Muscle of leg (tissue), 11 donors: ENCODE data around the gene NSD2. TPM values are rescaled to one million over a fixed set of nuclear protein-coding genes. Genes with fewer than 3 reads are reported as not detected.
A peak's percentile ranks its signal among the peaks of the same experiment; 100 is the strongest.
"Not testable (repeated sequence)": the region's sequence is repeated elsewhere in the genome, so short reads cannot be mapped to it uniquely, and the experiment has no call there.

ENCODE experiments used
- DNase-seq: peaks from one replicate; pipeline ENCODE4 v3.0.0; 2013
- H3K27ac ChIP-seq: one replicate; pipeline ENCODE4 v1.5.1; 2013; ENCODE audit warnings: mild to moderate bottlenecking, low read length, control low read depth
- H3K27me3 ChIP-seq: one replicate; pipeline ENCODE4 v1.6.1; 2013; ENCODE audit warnings: low read length; ENCODE audit not compliant: control insufficient read depth, insufficient read depth
- H3K36me3 ChIP-seq: one replicate; pipeline ENCODE4 v1.6.1; 2013; ENCODE audit warnings: low read length; ENCODE audit not compliant: control insufficient read depth, insufficient read depth
- H3K4me1 ChIP-seq: one replicate; pipeline ENCODE4 v1.6.1; 2013; ENCODE audit warnings: low read length; ENCODE audit not compliant: control insufficient read depth, insufficient read depth
- H3K4me3 ChIP-seq: one replicate; pipeline ENCODE4 v1.5.1; 2013; ENCODE audit warnings: low read length, control low read depth
- H3K9me3 ChIP-seq: replicated peaks from 2 replicates; pipeline ENCODE4 v1.6.1; 2013; ENCODE audit warnings: low read depth, low read length; ENCODE audit not compliant: control insufficient read depth
- WGBS: methylation state at CpG from one replicate; pipeline ENCODE4 v1.1.5; 2013; ENCODE audit warnings: missing lambda C conversion rate; ENCODE audit not compliant: insufficient coverage; 5-methylcytosine and 5-hydroxymethylcytosine counted together
- polyA plus RNA-seq, 8 donors: library from polyadenylated mRNA; unstranded; fragments of 120-200 nt; gene quantifications; one replicate each; pipeline versions ENCODE4 v1.2.1 to v1.2.3, GENCODE V29; 2013; ENCODE audit warnings: inconsistent platforms in 1 of 8, low replicate concordance in 1 of 8; ENCODE audit not compliant: insufficient read length in 8 of 8, insufficient read depth in 1 of 8
- total RNA-seq: library from RNA; stranded (reverse); fragments of 120-200 nt; gene quantifications from one replicate; pipeline ENCODE4 v1.2.4, GENCODE V29; 2013

Gene NSD2
- total and polyA plus RNA-seq, 9 donors: 35.7 to 56.5 (median 43.0) TPM

DNA sequence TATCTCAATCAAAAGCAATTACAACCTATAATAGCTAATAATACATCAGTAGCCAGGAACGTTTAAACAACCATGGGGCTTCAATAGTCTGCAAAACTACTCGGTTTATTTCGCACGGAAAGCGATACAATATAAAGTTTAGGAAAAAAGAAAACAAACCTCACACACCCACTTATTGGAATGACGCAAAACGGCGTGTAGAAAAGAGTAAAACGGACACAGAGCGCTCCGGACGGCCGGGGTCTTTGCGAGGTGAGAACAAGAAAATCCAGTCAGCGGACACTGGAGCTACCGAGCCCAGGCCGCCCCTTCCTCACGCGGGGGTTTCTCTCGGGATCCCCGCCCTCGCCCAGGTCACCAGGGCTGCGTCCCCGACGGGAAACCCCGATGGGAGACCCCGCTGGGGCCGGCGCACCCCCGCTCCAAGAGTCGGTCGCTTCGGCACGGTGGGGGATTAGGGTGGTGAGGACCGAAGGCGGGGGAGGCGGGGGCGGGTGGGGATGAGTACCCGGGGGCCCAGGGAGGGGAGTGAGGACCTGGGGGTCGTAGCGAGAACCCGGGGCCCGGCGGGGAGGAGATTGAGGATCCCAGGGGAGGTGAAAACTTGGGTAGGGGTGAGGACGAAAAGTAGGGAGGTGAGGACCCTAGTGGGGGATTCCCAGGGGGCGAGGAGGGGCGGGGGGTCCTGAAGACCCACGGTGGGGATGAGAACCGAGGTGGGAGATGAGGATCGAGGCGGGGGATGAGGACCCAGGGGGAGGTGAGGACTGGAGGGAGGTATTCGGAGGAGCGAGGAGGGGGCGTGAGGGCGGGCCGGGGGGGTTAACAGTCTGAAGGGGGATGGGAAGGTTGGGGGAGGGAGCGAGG, 136.8 kb downstream of the NSD2 start:
- Histone ChIP-seq H3K4me3 (peak overlapping the region; percentile 95), H3K36me3 (peaks cover 13% of the 10 kb centered on the region), H3K27ac (no peak overlapping the region), H3K9me3 (no peaks in the 10 kb centered on the region), H3K4me1 (peaks cover 10% of the 10 kb centered on the region), H3K27me3 (peaks cover 4% of the 10 kb centered on the region)
- under 1% methylated on average over 35 of the region's 57 CpGs for WGBS
- DNase-seq: peak; percentile 44

DNA sequence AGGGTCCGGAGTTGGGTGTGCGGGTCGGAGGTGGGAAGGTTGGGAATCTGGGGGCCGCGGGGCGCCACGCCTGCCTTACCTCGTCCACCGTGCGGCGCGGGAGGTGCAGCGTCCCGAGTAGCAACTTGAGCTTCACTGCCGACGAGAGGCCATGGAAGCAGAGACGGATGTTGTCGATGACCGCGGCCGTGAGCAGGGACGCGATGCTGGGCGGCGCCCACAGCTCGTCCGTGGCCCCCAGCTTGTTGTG, 137.4 kb downstream of the NSD2 start:
- 0% methylated on average over 27 of the region's 27 CpGs for WGBS
- Histone ChIP-seq H3K27ac (peak overlapping the region; percentile 18), H3K36me3 (peaks cover 13% of the 10 kb centered on the region)

DNA sequence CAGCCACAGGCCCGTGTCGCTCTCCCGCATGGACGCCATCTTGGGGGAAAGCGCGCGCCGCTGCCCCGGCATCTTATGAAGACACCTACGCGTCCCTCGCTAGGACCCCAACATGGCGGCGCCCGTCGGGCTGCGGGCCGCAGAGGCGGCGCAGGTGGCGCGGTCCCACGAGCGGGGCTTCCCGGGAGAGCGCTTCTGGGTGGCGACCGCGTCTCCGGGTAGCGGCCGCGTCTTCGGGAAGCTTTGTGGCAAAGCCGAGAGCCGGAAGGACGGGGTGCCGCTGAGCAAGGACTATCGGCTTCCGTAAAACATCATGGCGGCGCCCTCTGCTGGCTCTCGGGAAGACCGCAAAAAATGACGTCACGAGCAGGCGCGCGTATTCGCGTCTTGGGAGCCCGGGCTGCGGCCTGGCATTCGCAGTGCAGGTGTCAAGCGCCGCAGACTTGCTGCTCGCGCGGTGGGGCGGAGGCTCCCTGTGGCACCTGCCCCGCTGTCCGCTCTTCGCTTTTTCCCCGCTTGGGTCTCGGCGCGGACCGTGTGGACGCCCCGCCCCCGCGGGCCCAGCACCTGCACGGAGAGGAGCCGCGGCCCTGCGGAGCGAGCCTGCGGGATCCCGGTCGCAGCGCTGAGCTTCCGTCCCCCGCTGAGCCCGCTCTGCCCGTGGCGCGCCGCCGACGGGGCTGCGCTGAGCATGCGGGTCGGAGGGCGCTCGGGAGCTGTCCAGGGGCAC, 137.9 kb downstream of the NSD2 start, which contains the start of gene NELFA:
TSS of gene NELFA (minus strand) at position 54 of the 730 bp plus-strand sequence. CDS start at position 39, 15 bp downstream.
- H3K4me3 ChIP-seq: peak within 1 kb of the TSS; percentile 95
- H3K27me3 ChIP-seq: peaks cover 7% of the 10 kb centered on the region
- DNase-seq: peak; percentile 98
- peaks cover 13% of the 10 kb centered on the region for H3K36me3 ChIP-seq
- under 1% methylated on average over 95 of the region's 95 CpGs for WGBS
- peak within 1 kb of the TSS; percentile 94 for H3K27ac ChIP-seq
- peaks cover 10% of the 10 kb centered on the region for H3K4me1 ChIP-seq
- no peaks in the 10 kb centered on the region for H3K9me3 ChIP-seq

More for the DNA sequence above, 137.4 kb downstream of the NSD2 start:
- peaks cover 10% of the 10 kb centered on the region for H3K4me1 ChIP-seq
- H3K9me3 ChIP-seq: no peaks in the 10 kb centered on the region
- H3K27me3 ChIP-seq: peaks cover 4% of the 10 kb centered on the region
- DNase-seq: no peak
- peak overlapping the region; percentile 95 for H3K4me3 ChIP-seq

DNA sequence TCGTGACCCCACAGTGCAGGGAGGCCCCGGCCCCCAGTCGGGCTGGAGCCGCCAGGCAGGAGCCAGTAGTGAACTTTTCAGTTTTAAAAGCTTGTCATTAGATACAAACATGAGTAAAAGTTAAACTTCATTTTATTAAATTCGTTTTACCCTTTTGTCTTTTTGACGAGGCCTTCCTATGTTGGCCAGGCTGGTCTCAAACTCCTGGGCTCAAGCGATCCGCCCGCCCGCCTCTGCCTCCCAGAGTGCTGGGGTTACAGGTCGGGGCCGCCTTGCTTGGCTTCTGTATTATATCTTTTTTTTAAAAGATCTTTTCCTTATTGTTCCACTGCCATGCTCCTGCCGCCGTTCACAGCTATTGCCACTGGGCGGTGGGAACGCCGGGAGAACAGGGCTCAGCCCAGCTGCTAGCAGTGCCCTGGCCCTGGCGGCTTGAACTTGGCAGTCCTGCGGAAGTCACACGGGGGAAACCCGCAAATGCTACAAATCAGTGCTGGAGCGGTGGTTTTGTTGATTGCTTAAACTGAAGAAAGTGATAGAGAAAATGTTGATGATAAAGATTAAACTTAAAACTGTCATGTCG, 138.5 kb downstream of the NSD2 start:
- peaks cover 7% of the 10 kb centered on the region for H3K27me3 ChIP-seq
- peaks cover 10% of the 10 kb centered on the region for H3K4me1 ChIP-seq
- H3K27ac ChIP-seq: peak overlapping the region; percentile 94
- no peaks in the 10 kb centered on the region for H3K9me3 ChIP-seq
- peak overlapping the region; percentile 95 for H3K4me3 ChIP-seq
- WGBS: 1% methylated on average over 10 of the region's 23 CpGs
- peak; percentile 50 for DNase-seq
- H3K36me3 ChIP-seq: peaks cover 13% of the 10 kb centered on the region

DNA sequence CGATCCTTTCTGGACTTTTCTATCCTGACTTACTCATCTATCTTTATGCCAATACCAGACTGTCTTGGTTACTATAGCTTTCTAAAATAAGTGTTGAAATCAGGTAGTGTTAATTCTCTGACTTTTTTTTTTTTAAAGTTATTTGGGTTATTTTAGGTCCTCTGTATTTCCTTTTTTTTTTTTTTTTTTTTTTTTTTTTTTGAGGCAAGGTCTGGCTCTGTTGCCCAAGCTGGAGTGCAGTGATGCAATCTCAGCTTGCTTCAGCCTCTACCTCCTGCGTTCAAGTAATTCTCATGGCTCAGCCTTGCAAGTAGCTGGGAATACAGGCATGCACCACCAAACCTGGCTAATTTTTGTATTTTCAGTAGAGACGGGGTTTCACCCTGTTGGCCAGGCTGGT, 140.4 kb downstream of the NSD2 start:
- peaks cover 2% of the 10 kb centered on the region for H3K36me3 ChIP-seq
- H3K27me3 ChIP-seq: peaks cover 7% of the 10 kb centered on the region
- H3K9me3 ChIP-seq: no peaks in the 10 kb centered on the region
- no peak for DNase-seq
- no peak overlapping the region for H3K27ac ChIP-seq
- peaks cover 10% of the 10 kb centered on the region for H3K4me1 ChIP-seq
- 85% methylated on average over 2 of the region's 3 CpGs for WGBS
- no peak overlapping the region for H3K4me3 ChIP-seq

DNA sequence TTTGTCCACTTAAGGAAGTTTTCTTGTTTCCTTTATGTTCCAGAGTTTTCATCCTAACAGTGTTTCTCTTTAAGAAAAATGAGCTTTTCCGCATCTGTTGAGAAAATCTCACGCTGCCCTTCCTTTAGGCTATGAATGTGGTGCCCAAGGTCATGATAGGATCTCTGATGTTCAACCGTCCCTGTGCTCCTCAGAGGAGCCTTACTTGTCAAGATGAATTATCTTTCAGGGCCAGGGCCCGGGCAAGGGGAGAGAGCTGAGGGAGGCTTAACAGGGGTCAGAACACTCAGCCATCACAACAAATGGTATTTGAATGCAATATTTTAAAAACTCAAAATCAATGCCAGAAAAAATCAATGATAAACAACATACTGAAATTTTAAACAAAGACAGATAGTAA, 143.8 kb downstream of the NSD2 start:
- WGBS: 48% methylated on average over 2 of the region's 4 CpGs
- Histone ChIP-seq H3K4me1 (no peaks in the 10 kb centered on the region), H3K4me3 (no peak overlapping the region), H3K9me3 (no peaks in the 10 kb centered on the region), H3K27ac (no peak overlapping the region), H3K27me3 (peaks cover 22% of the 10 kb centered on the region), H3K36me3 (no peaks in the 10 kb centered on the region)
- DNase-seq: no peak

DNA sequence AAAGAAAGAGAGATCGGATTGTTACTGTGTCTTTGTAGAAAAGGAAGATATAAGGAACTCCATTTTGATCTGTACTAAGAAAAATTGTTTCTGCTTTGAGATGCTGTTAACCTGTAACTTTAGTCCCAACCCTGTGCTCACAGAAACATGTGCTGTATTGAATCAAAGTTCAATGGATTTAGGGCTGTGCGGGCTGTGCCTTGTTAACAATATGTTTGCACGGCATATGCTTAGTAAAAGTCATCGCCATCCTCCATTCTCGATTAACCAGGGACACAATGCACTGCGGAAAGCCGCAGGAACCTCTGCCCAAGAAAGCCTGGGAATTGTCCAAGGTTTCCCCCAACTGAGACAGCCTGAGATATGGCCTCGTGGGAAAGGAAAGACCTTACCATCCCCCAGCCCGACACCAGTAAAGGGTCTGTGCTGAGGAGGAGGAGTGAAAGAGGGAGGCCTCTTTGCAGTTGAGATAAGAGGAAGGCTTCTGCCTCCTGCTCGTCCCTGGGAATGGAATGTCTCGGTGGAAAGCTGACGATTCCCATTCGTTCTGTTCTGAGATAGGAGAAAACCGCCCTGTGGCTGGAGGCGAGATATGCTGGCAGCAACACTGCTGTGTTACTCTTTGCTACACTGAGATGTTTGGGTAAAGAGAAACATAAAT, 150.3 kb downstream of the NSD2 start:
- H3K27me3 ChIP-seq: peaks cover 41% of the 10 kb centered on the region
- H3K9me3 ChIP-seq, H3K36me3 ChIP-seq, DNase-seq, H3K4me1 ChIP-seq, H3K27ac ChIP-seq, H3K4me3 ChIP-seq: not testable (repeated sequence)
- WGBS: 79% methylated on average over 5 of the region's 15 CpGs

DNA sequence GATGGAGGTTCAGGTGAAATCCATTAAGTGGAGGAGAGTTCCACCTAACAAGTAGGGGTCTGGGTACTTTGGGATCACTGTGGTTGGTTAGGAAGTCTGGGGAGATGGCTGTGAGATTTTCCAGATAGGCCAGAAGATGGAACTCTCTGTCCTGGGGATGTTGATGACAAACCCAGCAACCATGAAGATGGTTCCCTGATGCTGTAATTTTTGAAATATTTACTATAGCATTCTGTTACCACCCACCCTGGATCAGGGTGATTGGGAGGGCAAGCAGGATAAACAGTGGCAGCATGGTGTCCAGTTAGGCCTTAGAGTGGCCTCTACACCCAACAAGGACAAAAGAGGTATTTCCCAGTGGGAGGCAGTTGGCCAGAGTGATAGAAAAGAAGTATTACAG, 153.5 kb downstream of the NSD2 start:
- no peak overlapping the region for H3K4me3 ChIP-seq
- no peaks in the 10 kb centered on the region for H3K4me1 ChIP-seq
- peaks cover 32% of the 10 kb centered on the region for H3K27me3 ChIP-seq
- no peaks in the 10 kb centered on the region for H3K36me3 ChIP-seq
- no peak overlapping the region for H3K27ac ChIP-seq
- H3K9me3 ChIP-seq: no peaks in the 10 kb centered on the region
- no peak for DNase-seq

DNA sequence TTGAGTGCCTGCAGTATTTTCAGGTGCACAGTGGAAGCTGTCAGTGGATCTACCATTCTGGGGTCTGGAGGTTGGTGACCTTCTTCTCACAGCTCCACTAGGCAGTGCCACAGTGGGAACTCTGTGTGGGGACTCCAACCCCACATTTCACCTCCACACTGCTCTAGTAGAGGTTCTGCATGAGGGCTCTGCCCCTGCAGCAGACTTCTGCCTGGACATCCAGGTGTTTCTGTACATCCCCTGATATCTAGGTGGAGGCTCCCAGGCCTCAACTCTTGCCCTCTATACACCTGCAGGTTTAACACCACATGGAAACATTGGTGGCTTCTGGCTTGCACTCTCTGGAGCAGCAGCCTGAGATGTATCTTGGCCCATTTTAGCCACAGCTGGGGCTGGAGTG, 154.6 kb downstream of the NSD2 start:
- Histone ChIP-seq H3K36me3 (no peaks in the 10 kb centered on the region), H3K9me3 (no peaks in the 10 kb centered on the region), H3K4me1 (no peaks in the 10 kb centered on the region), H3K27ac (no peak overlapping the region), H3K27me3 (peaks cover 29% of the 10 kb centered on the region), H3K4me3 (no peak overlapping the region)
- no peak for DNase-seq

DNA sequence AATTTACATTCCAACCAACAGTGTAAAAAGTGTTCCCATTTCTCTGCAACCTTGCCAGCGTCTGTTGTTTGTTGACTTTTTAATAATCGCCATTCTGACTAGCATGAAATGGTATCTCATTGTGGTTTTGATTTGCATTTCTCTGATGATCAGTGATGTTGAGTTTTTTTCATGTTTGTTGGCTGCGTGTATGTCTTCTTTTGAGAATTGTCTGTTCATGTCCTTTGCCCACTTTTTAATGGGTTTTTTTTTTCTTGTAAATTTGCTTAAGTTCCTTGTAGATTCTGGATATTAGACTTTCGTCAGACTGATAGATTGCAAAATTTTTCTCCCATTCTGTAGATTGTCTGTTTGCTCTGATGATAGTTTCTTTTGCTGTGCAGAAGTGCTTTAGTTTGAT, 155.9 kb downstream of the NSD2 start:
- H3K4me3 ChIP-seq, H3K4me1 ChIP-seq, H3K9me3 ChIP-seq, DNase-seq, H3K27ac ChIP-seq, H3K36me3 ChIP-seq: not testable (repeated sequence)
- peaks cover 19% of the 10 kb centered on the region for H3K27me3 ChIP-seq
- 86% methylated on average over 1 of the region's 4 CpGs for WGBS
